HG03135 (cell line): ENCODE results near the gene SCN5A.

Experiments
- ATAC-seq: cut with Tn5 transposase; IDR thresholded peaks from one replicate; pipeline ENCODE4 v1.9.1; 2021; ENCODE audit warnings: mild to moderate bottlenecking, moderate library complexity; ENCODE audit not compliant: unreplicated experiment

The SCN5A gene

DNA sequence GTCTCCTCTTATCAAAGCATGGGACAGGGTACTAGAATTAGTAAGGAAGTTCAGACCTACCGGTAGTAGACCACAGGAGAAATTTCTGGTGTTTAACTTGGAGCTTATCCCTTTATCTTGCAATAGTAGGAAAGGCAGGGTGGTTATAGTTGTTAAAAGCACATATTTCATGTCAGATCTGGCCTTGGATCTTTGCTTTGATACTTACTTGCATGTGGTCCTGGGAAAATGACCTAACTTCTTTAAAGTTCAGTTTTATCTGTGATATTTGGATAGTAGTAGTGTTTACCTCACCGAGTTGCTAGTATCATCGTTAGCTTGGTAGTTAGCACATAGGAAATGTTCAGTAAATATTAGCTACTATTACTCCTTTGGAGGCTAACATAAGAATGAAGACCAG lies 137.9 kb downstream of the SCN5A start:
- no peak for ATAC-seq

DNA sequence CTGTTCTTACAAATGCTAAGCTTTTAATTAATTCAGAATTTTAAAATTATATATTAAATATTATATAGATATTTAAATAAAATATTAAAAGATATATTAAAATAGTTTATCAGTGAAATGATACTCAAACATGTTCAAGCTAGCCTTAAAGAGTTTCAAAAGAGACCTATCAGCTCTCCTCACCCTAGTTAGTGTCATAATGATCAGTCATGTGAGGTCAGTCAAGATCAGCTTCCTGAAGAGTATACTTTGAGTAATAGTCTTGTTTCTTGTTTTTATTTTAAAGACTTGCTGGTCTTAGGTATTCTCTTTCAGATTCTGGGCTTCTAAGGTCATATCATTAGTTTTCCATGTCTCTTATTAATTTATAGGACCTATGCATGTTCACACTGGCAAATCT lies 138.9 kb downstream of the SCN5A start:
- ATAC-seq = no peak

DNA sequence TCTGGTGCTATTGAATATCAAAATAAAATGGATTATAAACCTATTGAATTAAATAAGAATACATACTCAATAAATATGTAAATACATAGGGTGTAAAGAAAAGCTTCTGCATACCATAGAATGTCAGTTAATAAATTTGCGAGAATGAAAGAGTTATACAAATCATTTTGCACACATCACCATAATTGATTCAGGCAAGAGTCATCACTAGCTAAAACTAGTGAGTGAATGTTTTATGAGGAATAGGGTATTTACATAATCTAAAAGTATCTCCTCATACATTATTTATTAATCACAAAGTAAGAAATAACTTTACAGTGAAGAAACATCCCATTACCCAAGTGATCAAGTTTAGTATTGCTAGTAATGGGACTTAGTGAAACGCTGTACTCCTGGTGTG lies 139.8 kb downstream of the SCN5A start:
- no peak for ATAC-seq

- ATAC-seq = peak; percentile 100
Observed at GRCh38 chr3:38507120-38507519, 142.4 kb downstream of the SCN5A start.

DNA sequence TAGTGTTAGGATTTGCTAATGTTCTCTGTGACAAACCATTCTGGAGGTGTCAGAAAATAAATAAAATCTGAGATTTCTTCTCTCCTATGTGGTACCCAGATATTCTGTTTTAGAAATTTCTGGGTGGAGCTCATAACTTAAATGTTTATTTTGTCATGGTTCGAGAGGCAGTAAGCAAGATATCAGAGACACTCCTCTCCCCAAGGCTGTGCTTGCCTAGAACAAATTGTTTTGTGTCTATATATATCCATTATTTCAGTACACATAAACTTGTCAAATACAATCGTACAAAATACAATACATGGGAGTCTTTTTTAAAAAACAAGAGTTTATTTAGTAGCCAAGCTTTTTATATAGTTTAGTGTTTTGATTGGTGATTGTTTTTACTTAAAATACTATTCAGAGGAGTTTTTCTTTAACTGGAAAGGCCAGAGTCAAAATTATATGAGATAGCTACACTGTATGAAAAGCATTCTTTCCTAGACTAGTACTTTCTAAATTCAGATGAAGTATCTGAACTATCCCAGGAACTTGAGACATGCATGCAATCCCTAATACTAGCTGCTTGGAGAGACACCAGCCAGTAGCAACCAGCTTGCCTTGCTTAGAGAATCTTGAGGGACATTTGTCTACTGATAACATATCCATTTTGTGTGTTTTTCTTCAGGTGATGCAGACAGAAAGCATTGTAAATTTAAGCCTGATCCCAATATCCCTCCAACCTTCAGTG lies 148.6 kb downstream of the SCN5A start:
- no peak for ATAC-seq
